HEK293 (cell line): Measurements from ENCODE around the gene TRIM27.

Source experiments
- CTCF ChIA-PET: fragments of 350-600 bp; formaldehyde crosslinking; extraction: SDS; loops from one replicate; lab custom pipeline; 2021; ENCODE audit warnings: antibody characterized with exemption; lab: Yijun Ruan, JAX
- POLR2A ChIA-PET: fragments of 300-600 bp; formaldehyde crosslinking; extraction: SDS; loops from one replicate; lab custom pipeline; 2020; ENCODE audit warnings: antibody characterized with exemption, inconsistent platforms; lab: Yijun Ruan, JAX
- H3K27ac ChIP-seq: fragments of 200-500 bp; sonication (Bioruptor generic); 2 replicates; pipeline ENCODE4 v1.5.1; 2014; ENCODE audit warnings: low read depth, low read length, control low read depth, inconsistent platforms; ENCODE audit errors: extremely low read depth
- H3K36me3 ChIP-seq, 2 experiments: fragments of 200-500 bp in 1 of 2; sonication (Bioruptor generic) in 1 of 2; 1 replicate in 1 of 2; 2 replicates in 1 of 2; pipeline ENCODE4 v1.5.1; 2014 to 2017; ENCODE audit warnings: inconsistent platforms in 2 of 2, low read length in 2 of 2; ENCODE audit not compliant: control insufficient read depth in 2 of 2, insufficient read depth in 1 of 2
- H3K4me1 ChIP-seq: fragments of 200-500 bp; sonication (Bioruptor generic); 2 replicates; pipeline ENCODE4 v1.5.1; 2014; ENCODE audit warnings: mild to moderate bottlenecking, low read length, inconsistent platforms; ENCODE audit not compliant: control insufficient read depth, insufficient read depth
- H3K4me3 ChIP-seq: 2 replicates; pipeline ENCODE4 v1.5.1; 2011; ENCODE audit warnings: low read depth, mild to moderate bottlenecking, control low read depth, low read length, moderate library complexity
- H3K9me3 ChIP-seq: fragments of 200-500 bp; sonication (Bioruptor generic); 2 replicates; pipeline ENCODE4 v1.5.1; 2014; ENCODE audit warnings: low read depth, low read length, inconsistent platforms; ENCODE audit not compliant: control insufficient read depth, insufficient read depth
- EGR2 ChIP-seq: fragments of 450-650 bp; formaldehyde crosslinking; IDR thresholded peaks from 2 replicates; pipeline ENCODE4 v1.5.1; 2016; ENCODE audit warnings: low read depth, missing biosample characterization, missing genetic modification characterization
- GLIS1 ChIP-seq: fragments of 450-650 bp; formaldehyde crosslinking; IDR thresholded peaks from 2 replicates; pipeline ENCODE4 v1.5.1; 2016; ENCODE audit warnings: missing biosample characterization, missing genetic modification characterization
- HOXA7 ChIP-seq: sonication (generic); formaldehyde crosslinking; IDR thresholded peaks from 2 replicates; pipeline ENCODE4 v1.8.1; 2022; ENCODE audit warnings: missing genetic modification reagents, borderline replicate concordance
- IKZF3 ChIP-seq: fragments of 450-650 bp; IDR thresholded peaks from 2 replicates; pipeline ENCODE4 v1.5.0; 2018; ENCODE audit warnings: missing biosample characterization, mild to moderate bottlenecking, missing genetic modification characterization, moderate library complexity
- KLF9 ChIP-seq: fragments of 450-650 bp; formaldehyde crosslinking; IDR thresholded peaks from 2 replicates; pipeline ENCODE4 v1.5.1; 2016; ENCODE audit warnings: missing biosample characterization, missing genetic modification characterization, low read depth
- ZBTB1 ChIP-seq: fragments of 450-650 bp; formaldehyde crosslinking; IDR thresholded peaks from 2 replicates; pipeline ENCODE4 v1.5.1; 2016; ENCODE audit warnings: missing biosample characterization, missing genetic modification characterization
- ZNF239 ChIP-seq: fragments of 450-650 bp; formaldehyde crosslinking; IDR thresholded peaks from 2 replicates; pipeline ENCODE4 v1.5.1; 2016; ENCODE audit warnings: missing biosample characterization, missing genetic modification characterization
- ZNF544 ChIP-seq: fragments of 450-650 bp; formaldehyde crosslinking; IDR thresholded peaks from 2 replicates; pipeline ENCODE4 v1.5.0; 2017; ENCODE audit warnings: missing biosample characterization, missing genetic modification characterization
- ZNF548 ChIP-seq: fragments of 450-650 bp; formaldehyde crosslinking; IDR thresholded peaks from 2 replicates; pipeline ENCODE4 v1.5.1; 2016; ENCODE audit warnings: missing biosample characterization, missing genetic modification characterization
- ZNF560 ChIP-seq: fragments of 450-650 bp; formaldehyde crosslinking; IDR thresholded peaks from 2 replicates; pipeline ENCODE4 v1.5.1; 2017; ENCODE audit warnings: missing biosample characterization, missing genetic modification characterization, borderline replicate concordance
- ZNF561 ChIP-seq: fragments of 450-650 bp; IDR thresholded peaks from 2 replicates; pipeline ENCODE4 v1.5.1; 2018; ENCODE audit warnings: missing biosample characterization, missing genetic modification characterization, borderline replicate concordance
- ZNF626 ChIP-seq: fragments of 450-650 bp; sonication (Bioruptor Pico); formaldehyde crosslinking; IDR thresholded peaks from 2 replicates; pipeline ENCODE4 v1.5.1; 2018; ENCODE audit warnings: missing biosample characterization, missing genetic modification characterization, inconsistent platforms
- ZNF701 ChIP-seq: fragments of 450-650 bp; formaldehyde crosslinking; IDR thresholded peaks from 2 replicates; pipeline ENCODE4 v1.5.1; 2016; ENCODE audit warnings: missing biosample characterization, missing genetic modification characterization
- ZNF76 ChIP-seq: fragments of 450-650 bp; formaldehyde crosslinking; IDR thresholded peaks from 2 replicates; pipeline ENCODE4; 2016; ENCODE audit warnings: low read depth, missing biosample characterization, missing genetic modification characterization, borderline replicate concordance
- ZNF830 ChIP-seq: fragments of 450-650 bp; IDR thresholded peaks from 2 replicates; pipeline ENCODE4 v1.5.0; 2018; ENCODE audit warnings: missing biosample characterization, missing genetic modification characterization, low read depth, mild to moderate bottlenecking, moderate library complexity
- TF ChIP-seq, protein P1 (sequence below): fragments of 450-650 bp; formaldehyde crosslinking; IDR thresholded peaks from 2 replicates; pipeline ENCODE4 v1.5.1; 2016; ENCODE audit warnings: missing biosample characterization, missing genetic modification characterization
- TF ChIP-seq, protein P2 (sequence below): fragments of 450-650 bp; formaldehyde crosslinking; IDR thresholded peaks from 2 replicates; pipeline ENCODE4 v1.5.1; 2016; ENCODE audit warnings: missing biosample characterization, missing genetic modification characterization, borderline replicate concordance
- TF ChIP-seq, protein P3 (sequence below): fragments of 450-650 bp; formaldehyde crosslinking; IDR thresholded peaks from 2 replicates; pipeline ENCODE4 v1.5.1; 2017; ENCODE audit warnings: missing biosample characterization, mild to moderate bottlenecking, missing genetic modification characterization, moderate library complexity
- TF ChIP-seq, protein P4 (sequence below): fragments of 450-650 bp; formaldehyde crosslinking; IDR thresholded peaks from 2 replicates; pipeline ENCODE4 v1.5.1; 2016; ENCODE audit warnings: missing biosample characterization, missing genetic modification characterization, borderline replicate concordance

TRIM27 gene

DNA sequence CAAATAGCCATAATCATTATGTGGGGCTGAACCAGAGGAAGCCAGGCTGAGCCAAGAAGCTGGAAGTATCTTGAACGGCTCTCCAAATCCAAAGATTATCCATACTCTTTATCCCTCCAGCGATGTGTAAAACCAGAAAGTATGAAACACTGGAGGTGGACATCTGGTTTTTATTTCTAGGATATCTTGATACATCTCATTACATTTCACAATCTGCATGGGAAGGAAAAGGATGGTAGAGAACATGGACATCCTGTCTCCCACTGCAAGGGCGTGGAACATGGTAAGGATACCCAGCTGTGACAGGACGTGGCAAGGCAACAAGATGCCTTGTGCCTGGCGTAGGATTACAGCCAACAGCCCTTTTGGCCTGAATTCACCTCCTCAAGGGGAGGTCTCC lies 20.1 kb downstream of the TRIM27 start:
- TF ChIP-seq ZNF830 (tag by site-specific recombination): no peak
- ChIA-PET POLR2A (no interaction called here), CTCF (no interaction called here)
- no peak overlapping the region for H3K27ac ChIP-seq
- H3K4me3 ChIP-seq: no peak overlapping the region
- no peaks in the 10 kb centered on the region for H3K4me1 ChIP-seq
- H3K36me3 ChIP-seq: peaks cover 44 to 82% of the 10 kb centered on the region in 2 experiments
- H3K9me3 ChIP-seq: no peaks in the 10 kb centered on the region

DNA sequence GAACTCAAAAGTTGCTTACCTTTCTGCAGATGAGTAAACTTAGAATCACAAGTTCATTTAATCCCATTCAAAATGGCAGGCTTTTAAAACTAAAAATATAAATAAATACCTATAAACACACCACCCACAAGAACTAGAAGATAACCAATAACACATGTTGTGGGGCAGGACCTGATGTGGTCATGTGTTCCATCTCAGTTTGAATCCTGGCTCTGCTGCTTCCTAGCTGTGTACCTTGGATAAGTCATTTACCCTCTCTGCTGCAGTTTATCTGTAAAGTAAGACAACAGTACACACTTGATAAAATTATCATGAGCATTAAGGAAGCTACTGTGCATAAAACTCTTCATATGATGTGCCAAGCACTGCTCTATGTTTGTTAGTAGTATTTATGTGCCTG lies 22.0 kb downstream of the TRIM27 start:
- ChIA-PET CTCF (interaction anchor here (0.7 to 1.1 kb wide), 2 partner anchors 115 to 116 kb away, joined by 3 to 4 read pairs; no protein-coding TSS in a partner anchor), POLR2A (no interaction called here)
- no peak for TF ChIP-seq ZNF561 (tag by site-specific recombination)
- TF ChIP-seq, protein P1, sequence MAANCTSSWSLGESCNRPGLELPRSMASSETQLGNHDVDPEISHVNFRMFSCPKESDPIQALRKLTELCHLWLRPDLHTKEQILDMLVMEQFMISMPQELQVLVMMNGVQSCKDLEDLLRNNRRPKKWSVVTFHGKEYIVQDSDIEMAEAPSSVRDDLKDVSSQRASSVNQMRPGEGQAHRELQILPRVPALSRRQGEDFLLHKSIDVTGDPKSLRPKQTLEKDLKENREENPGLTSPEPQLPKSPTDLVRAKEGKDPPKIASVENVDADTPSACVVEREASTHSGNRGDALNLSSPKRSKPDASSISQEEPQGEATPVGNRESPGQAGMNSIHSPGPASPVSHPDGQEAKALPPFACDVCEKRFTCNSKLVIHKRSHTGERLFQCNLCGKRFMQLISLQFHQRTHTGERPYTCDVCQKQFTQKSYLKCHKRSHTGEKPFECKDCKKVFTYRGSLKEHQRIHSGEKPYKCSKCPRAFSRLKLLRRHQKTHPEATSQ: no peak
- TF ChIP-seq EGR2 (tag by site-specific recombination): no peak
- TF ChIP-seq ZNF701 (tag by site-specific recombination): no peak
- TF ChIP-seq, protein P2, sequence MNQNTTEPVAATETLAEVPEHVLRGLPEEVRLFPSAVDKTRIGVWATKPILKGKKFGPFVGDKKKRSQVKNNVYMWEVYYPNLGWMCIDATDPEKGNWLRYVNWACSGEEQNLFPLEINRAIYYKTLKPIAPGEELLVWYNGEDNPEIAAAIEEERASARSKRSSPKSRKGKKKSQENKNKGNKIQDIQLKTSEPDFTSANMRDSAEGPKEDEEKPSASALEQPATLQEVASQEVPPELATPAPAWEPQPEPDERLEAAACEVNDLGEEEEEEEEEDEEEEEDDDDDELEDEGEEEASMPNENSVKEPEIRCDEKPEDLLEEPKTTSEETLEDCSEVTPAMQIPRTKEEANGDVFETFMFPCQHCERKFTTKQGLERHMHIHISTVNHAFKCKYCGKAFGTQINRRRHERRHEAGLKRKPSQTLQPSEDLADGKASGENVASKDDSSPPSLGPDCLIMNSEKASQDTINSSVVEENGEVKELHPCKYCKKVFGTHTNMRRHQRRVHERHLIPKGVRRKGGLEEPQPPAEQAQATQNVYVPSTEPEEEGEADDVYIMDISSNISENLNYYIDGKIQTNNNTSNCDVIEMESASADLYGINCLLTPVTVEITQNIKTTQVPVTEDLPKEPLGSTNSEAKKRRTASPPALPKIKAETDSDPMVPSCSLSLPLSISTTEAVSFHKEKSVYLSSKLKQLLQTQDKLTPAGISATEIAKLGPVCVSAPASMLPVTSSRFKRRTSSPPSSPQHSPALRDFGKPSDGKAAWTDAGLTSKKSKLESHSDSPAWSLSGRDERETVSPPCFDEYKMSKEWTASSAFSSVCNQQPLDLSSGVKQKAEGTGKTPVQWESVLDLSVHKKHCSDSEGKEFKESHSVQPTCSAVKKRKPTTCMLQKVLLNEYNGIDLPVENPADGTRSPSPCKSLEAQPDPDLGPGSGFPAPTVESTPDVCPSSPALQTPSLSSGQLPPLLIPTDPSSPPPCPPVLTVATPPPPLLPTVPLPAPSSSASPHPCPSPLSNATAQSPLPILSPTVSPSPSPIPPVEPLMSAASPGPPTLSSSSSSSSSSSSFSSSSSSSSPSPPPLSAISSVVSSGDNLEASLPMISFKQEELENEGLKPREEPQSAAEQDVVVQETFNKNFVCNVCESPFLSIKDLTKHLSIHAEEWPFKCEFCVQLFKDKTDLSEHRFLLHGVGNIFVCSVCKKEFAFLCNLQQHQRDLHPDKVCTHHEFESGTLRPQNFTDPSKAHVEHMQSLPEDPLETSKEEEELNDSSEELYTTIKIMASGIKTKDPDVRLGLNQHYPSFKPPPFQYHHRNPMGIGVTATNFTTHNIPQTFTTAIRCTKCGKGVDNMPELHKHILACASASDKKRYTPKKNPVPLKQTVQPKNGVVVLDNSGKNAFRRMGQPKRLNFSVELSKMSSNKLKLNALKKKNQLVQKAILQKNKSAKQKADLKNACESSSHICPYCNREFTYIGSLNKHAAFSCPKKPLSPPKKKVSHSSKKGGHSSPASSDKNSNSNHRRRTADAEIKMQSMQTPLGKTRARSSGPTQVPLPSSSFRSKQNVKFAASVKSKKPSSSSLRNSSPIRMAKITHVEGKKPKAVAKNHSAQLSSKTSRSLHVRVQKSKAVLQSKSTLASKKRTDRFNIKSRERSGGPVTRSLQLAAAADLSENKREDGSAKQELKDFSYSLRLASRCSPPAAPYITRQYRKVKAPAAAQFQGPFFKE: no peak
- no peak for TF ChIP-seq ZNF626 (tag by site-specific recombination)
- TF ChIP-seq HOXA7 (CRISPR knock-in tag): no peak
- TF ChIP-seq ZBTB1 (tag by site-specific recombination): no peak
- TF ChIP-seq IKZF3 (tag by site-specific recombination): no peak
- no peak for TF ChIP-seq ZNF239
- TF ChIP-seq ZNF560: no peak
- Histone ChIP-seq H3K9me3 (no peaks in the 10 kb centered on the region), H3K36me3 (peaks cover 36 to 64% of the 10 kb centered on the region in 2 experiments), H3K4me1 (peaks cover 3% of the 10 kb centered on the region; the same call in 1 of the 2 replicates), H3K4me3 (no peak overlapping the region), H3K27ac (no peak overlapping the region)

DNA sequence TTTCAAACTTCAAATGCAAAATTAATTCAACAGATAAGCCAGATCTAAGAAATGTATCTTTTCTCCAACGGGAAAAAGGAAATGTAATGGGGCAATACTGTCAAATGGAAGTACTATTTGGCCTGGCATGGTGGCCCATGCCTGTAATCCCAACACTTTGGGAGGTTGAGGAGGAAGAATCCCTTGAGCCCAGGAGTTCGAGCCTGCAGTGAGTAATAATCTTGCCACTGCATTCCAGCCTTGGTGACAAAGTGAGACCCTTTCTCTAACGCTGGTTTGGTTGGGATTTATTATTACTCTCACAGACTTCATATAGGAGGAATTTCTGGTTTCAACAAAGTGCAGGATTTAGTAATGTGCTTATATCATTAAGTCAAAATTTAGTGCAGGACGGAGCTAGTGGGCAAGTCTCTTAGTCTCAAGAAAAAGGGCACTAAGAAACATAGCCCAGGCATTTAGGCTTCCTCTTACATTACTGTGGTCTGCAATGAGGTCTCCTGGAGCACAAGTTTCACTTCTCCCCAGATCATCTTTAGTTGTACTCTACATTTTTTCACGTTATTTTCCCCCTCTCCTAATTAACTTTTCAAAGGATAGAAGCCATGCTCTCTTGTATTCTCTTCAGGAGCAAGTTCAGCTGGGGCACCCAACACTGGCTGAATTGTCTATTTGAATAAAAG lies 23.1 kb downstream of the TRIM27 start:
- peaks cover 3% of the 10 kb centered on the region; the same call in 1 of the 2 replicates for H3K4me1 ChIP-seq
- H3K9me3 ChIP-seq: no peaks in the 10 kb centered on the region
- no peak overlapping the region for H3K4me3 ChIP-seq
- CTCF ChIA-PET: no interaction called here
- H3K36me3 ChIP-seq: peaks cover 33 to 54% of the 10 kb centered on the region in 2 experiments
- H3K27ac ChIP-seq: no peak overlapping the region
- POLR2A ChIA-PET: no interaction called here
- TF ChIP-seq IKZF3 (tag by site-specific recombination) (no peak), ZNF544 (tag by site-specific recombination) (no peak), ZNF548 (tag by site-specific recombination) (no peak), ZNF76 (tag by site-specific recombination) (no peak), GLIS1 (tag by site-specific recombination) (no peak), KLF9 (no peak)
- TF ChIP-seq, protein P3, sequence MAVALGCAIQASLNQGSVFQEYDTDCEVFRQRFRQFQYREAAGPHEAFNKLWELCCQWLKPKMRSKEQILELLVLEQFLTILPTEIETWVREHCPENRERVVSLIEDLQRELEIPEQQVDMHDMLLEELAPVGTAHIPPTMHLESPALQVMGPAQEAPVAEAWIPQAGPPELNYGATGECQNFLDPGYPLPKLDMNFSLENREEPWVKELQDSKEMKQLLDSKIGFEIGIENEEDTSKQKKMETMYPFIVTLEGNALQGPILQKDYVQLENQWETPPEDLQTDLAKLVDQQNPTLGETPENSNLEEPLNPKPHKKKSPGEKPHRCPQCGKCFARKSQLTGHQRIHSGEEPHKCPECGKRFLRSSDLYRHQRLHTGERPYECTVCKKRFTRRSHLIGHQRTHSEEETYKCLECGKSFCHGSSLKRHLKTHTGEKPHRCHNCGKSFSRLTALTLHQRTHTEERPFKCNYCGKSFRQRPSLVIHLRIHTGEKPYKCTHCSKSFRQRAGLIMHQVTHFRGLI (tag by site-specific recombination): no peak
- TF ChIP-seq, protein P4, sequence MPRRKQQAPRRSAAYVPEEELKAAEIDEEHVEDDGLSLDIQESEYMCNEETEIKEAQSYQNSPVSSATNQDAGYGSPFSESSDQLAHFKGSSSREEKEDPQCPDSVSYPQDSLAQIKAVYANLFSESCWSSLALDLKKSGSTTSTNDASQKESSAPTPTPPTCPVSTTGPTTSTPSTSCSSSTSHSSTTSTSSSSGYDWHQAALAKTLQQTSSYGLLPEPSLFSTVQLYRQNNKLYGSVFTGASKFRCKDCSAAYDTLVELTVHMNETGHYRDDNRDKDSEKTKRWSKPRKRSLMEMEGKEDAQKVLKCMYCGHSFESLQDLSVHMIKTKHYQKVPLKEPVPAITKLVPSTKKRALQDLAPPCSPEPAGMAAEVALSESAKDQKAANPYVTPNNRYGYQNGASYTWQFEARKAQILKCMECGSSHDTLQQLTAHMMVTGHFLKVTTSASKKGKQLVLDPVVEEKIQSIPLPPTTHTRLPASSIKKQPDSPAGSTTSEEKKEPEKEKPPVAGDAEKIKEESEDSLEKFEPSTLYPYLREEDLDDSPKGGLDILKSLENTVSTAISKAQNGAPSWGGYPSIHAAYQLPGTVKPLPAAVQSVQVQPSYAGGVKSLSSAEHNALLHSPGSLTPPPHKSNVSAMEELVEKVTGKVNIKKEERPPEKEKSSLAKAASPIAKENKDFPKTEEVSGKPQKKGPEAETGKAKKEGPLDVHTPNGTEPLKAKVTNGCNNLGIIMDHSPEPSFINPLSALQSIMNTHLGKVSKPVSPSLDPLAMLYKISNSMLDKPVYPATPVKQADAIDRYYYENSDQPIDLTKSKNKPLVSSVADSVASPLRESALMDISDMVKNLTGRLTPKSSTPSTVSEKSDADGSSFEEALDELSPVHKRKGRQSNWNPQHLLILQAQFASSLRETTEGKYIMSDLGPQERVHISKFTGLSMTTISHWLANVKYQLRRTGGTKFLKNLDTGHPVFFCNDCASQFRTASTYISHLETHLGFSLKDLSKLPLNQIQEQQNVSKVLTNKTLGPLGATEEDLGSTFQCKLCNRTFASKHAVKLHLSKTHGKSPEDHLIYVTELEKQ (tag by site-specific recombination): no peak
